HepG2 (cell line): ENCODE measurements around the gene MYO5B. TPM values are rescaled to one million over a fixed set of nuclear protein-coding genes. Genes with fewer than 3 reads are reported as not detected.
"Not testable (repeated sequence)": the region's sequence is repeated elsewhere in the genome, so short reads cannot be mapped to it uniquely, and the experiment has no call there.

ENCODE experiments used
- ATAC-seq: fragments of 200-7000 bp; cut with Tn5 transposase; 3 replicates; pipeline ENCODE4 v1.9.1; 2020; ENCODE audit warnings: mild to moderate bottlenecking, moderate library complexity
- BruUV-seq: library from RNA; stranded (reverse); fragments of 400-500 nt; replicated peaks from 2 replicates; lab custom pipeline; 2021; lab: Mats Ljungman, UMichigan
- CTCF ChIA-PET: fragments of 300-600 bp; formaldehyde crosslinking; extraction: SDS; loops from one replicate; lab custom pipeline; 2021; ENCODE audit warnings: low total read pairs, inconsistent platforms, low intra/inter-chr PET ratio; lab: Yijun Ruan, JAX
- POLR2A ChIA-PET: fragments of 350-600 bp; sonication (Branson Sonifier 250); formaldehyde crosslinking; loops from one replicate; lab custom pipeline; 2020; ENCODE audit warnings: antibody characterized with exemption, inconsistent platforms; lab: Yijun Ruan, JAX
- DNase-seq: peaks from one replicate; pipeline ENCODE4 v3.0.0-alpha.2; 2015; ENCODE audit warnings: low spot score
- FAIRE-seq: peaks from 3 replicates; lab custom pipeline; 2011; peaks lifted over from hg19 to GRCh38; lab: Jason Lieb, UNC
- H2AFZ ChIP-seq: one replicate; pipeline ENCODE4 v1.6.1; 2011; ENCODE audit warnings: low read length, inconsistent platforms
- H3K27ac ChIP-seq: fragments of 300-600 bp; 3 replicates; pipeline ENCODE4 v1.8.0; 2011; ENCODE audit warnings: mixed run types, mild to moderate bottlenecking, mixed read lengths, low read length, inconsistent platforms; ENCODE audit not compliant: insufficient read depth; ENCODE audit errors: extremely low read length
- H3K27me3 ChIP-seq, 2 experiments: fragments of 200-600 bp in 1 of 2; 2 replicates in 1 of 2; 3 replicates in 1 of 2; pipeline versions ENCODE4 v1.6.0 to v1.8.0; 2011; ENCODE audit warnings: low read length in 2 of 2, mild to moderate bottlenecking in 2 of 2, moderate library complexity in 2 of 2, inconsistent platforms in 1 of 2; ENCODE audit not compliant: insufficient read depth in 2 of 2, control insufficient read depth in 1 of 2
- H3K36me3 ChIP-seq, 2 experiments: fragments of 200-600 bp in 1 of 2; replicated peaks in 1 of 2; 2 replicates in 1 of 2; 3 replicates in 1 of 2; pipeline versions ENCODE4 v1.5.1 to v1.8.0; 2011; ENCODE audit warnings: low read length in 2 of 2, inconsistent platforms in 1 of 2; ENCODE audit not compliant: insufficient read depth in 2 of 2, control insufficient read depth in 1 of 2
- H3K4me1 ChIP-seq: 2 replicates; pipeline ENCODE4 v1.5.1; 2012; ENCODE audit warnings: low read length, inconsistent platforms; ENCODE audit not compliant: insufficient read depth
- H3K4me2 ChIP-seq: 2 replicates; pipeline ENCODE4 v1.6.0; 2011; ENCODE audit warnings: low read depth, low read length, inconsistent platforms
- H3K4me3 ChIP-seq, 3 experiments: fragments of 200-600 bp in 1 of 3; sonication (generic), shearing (Covaris generic) in 1 of 3; replicated peaks in 1 of 3; 2 replicates each; pipeline ENCODE4 v1.5.1; 2011 to 2016; ENCODE audit warnings: low read length in 3 of 3, inconsistent platforms in 2 of 3, low read depth in 2 of 3, mild to moderate bottlenecking in 2 of 3, control low read depth in 1 of 3, mixed read lengths in 1 of 3; ENCODE audit not compliant: insufficient read depth in 1 of 3
- H3K79me2 ChIP-seq: one replicate; pipeline ENCODE4 v1.6.1; 2011; ENCODE audit warnings: low read length, inconsistent platforms; ENCODE audit not compliant: insufficient read depth
- H3K9ac ChIP-seq: 2 replicates; pipeline ENCODE4 v1.6.0; 2011; ENCODE audit warnings: mild to moderate bottlenecking, low read depth, low read length, inconsistent platforms; ENCODE audit not compliant: insufficient read depth
- H3K9me3 ChIP-seq: 2 replicates; pipeline ENCODE4 v1.5.1; 2012; ENCODE audit warnings: mild to moderate bottlenecking, low read length
- H4K20me1 ChIP-seq: 2 replicates; pipeline ENCODE4 v1.6.0; 2011; ENCODE audit warnings: inconsistent platforms, mild to moderate bottlenecking, low read length, moderate library complexity; ENCODE audit not compliant: insufficient read depth
- ARID5B ChIP-seq: IDR thresholded peaks from 2 replicates; pipeline ENCODE4 v1.4.0; 2020; ENCODE audit warnings: mild to moderate bottlenecking, missing genetic modification reagents
- BCL6 ChIP-seq: IDR thresholded peaks from 2 replicates; pipeline ENCODE4 v1.6.1; 2016; ENCODE audit warnings: missing genetic modification reagents, missing compliant biosample characterization
- BCLAF1 ChIP-seq: fragments of 450-650 bp; IDR thresholded peaks from 2 replicates; pipeline ENCODE4 v1.6.1; 2017; ENCODE audit warnings: mild to moderate bottlenecking
- FOXP1 ChIP-seq, 2 experiments: fragments of 450-650 bp in 1 of 2; IDR thresholded peaks; 2 replicates each; pipeline ENCODE4 v1.6.1; 2017 to 2018; ENCODE audit warnings: antibody characterized with exemption in 1 of 2
- GATAD2A ChIP-seq: IDR thresholded peaks from 2 replicates; pipeline ENCODE4 v1.6.1; 2016
- HNF4A ChIP-seq: sonication (generic); formaldehyde crosslinking; IDR thresholded peaks from 2 replicates; pipeline ENCODE4 v1.4.0; 2020; ENCODE audit warnings: missing genetic modification reagents
- NCOA2 ChIP-seq: sonication (generic); formaldehyde crosslinking; IDR thresholded peaks from 2 replicates; pipeline ENCODE4 v1.8.0; 2022; ENCODE audit warnings: inconsistent platforms
- PITX1 ChIP-seq: sonication (generic); formaldehyde crosslinking; IDR thresholded peaks from 2 replicates; pipeline ENCODE4 v1.5.1; 2020; ENCODE audit warnings: mild to moderate bottlenecking, missing genetic modification reagents
- RARA ChIP-seq: IDR thresholded peaks from 2 replicates; pipeline ENCODE4 v1.6.1; 2016; ENCODE audit warnings: missing genetic modification reagents, missing compliant biosample characterization
- SOX13 ChIP-seq, 3 experiments: fragments of 450-650 bp in 1 of 3; sonication (generic) in 1 of 3; formaldehyde crosslinking in 1 of 3; IDR thresholded peaks in 2 of 3; conservative IDR thresholded peaks in 1 of 3; 2 replicates each; pipeline versions ENCODE4 v1.5.0 to v1.6.1; 2016 to 2020; ENCODE audit warnings: antibody characterized with exemption in 1 of 3, mild to moderate bottlenecking in 1 of 3, missing compliant biosample characterization in 1 of 3, missing genetic modification reagents in 1 of 3, moderate library complexity in 1 of 3
- SOX5 ChIP-seq: IDR thresholded peaks from 2 replicates; pipeline ENCODE4 v1.6.1; 2016; ENCODE audit warnings: borderline replicate concordance
- SOX6 ChIP-seq, 2 experiments: fragments of 450-650 bp in 1 of 2; sonication (generic) in 1 of 2; formaldehyde crosslinking in 1 of 2; IDR thresholded peaks; 2 replicates each; pipeline versions ENCODE4 v1.4.0 to v1.6.1; 2017 to 2020; ENCODE audit warnings: antibody characterized with exemption in 1 of 2, mild to moderate bottlenecking in 1 of 2, missing genetic modification reagents in 1 of 2
- SP5 ChIP-seq: IDR thresholded peaks from 2 replicates; pipeline ENCODE4 v1.6.1; 2016; ENCODE audit warnings: low read depth, borderline replicate concordance
- WGBS: methylation state at CpG from one replicate; pipeline ENCODE4 v1.1.6; 2017; ENCODE audit warnings: low lambda C conversion rate; 5-methylcytosine and 5-hydroxymethylcytosine counted together
- in situ Hi-C: cut with HindIII; loops from 2 replicates; pipeline ENCODE4 v1.10.0; 2017; ENCODE audit warnings: low pct_unique_long_range_greater_than_20kb; ENCODE audit not compliant: extremely low pct_ligation_motif_present
- intact Hi-C: fragments of 100-400 bp; cut with micrococcal nuclease; formaldehyde crosslinking; loops from one replicate; pipeline ENCODE4 v1.10.0; 2022; ENCODE audit not compliant: unreplicated experiment
- polyA plus RNA-seq, 8 experiments: library from polyadenylated mRNA; depleted of rRNA in 3 of 8; stranded (reverse) in 7 of 8; unstranded in 1 of 8; fragments of >200 nt; fragmentation: Illumina TruSeq in 4 of 8; extraction: Trizol in 4 of 8; gene quantifications; 2 replicates each; pipeline versions ENCODE4 v1.2.1 to v1.2.3, GENCODE V29; 2011 to 2016; ENCODE audit warnings: low read depth in 4 of 8, missing spikeins in 1 of 8, mixed read lengths in 1 of 8; ENCODE audit not compliant: insufficient read depth in 1 of 8
- total RNA-seq, 5 experiments: library from RNA; depleted of rRNA; stranded (reverse); fragments of >200 nt; fragmentation: Illumina TruSeq; extraction: Trizol; gene quantifications; 2 replicates each; pipeline ENCODE4 v1.2.3, GENCODE V29; 2016; ENCODE audit warnings: low read depth in 1 of 5

The MYO5B gene
- total and polyA plus RNA-seq, 2 of the 13 experiments (the other 11 are each of a cell fraction or from before 2014, with no cell fraction given): 13.1 to 24.0 TPM

GRCh38 chr18:49802623-49803022 lies 392.3 kb downstream of the MYO5B start (continued):
- TF ChIP-seq BCLAF1: no peak
- TF ChIP-seq, all 625 proteins: peak for 3

- H3K4me2 ChIP-seq; FAIRE-seq; H4K20me1 ChIP-seq; CTCF ChIA-PET; DNase-seq; intact Hi-C loops; H3K4me3 ChIP-seq; H3K9me3 ChIP-seq; H3K27me3 ChIP-seq; POLR2A ChIA-PET; in situ Hi-C loops; H2AFZ ChIP-seq; H3K9ac ChIP-seq; H3K27ac ChIP-seq; BruUV-seq; ATAC-seq; TF ChIP-seq SOX6, FOXP1, SOX13 (IDR thresholded peaks at IDR 0.05): not testable (repeated sequence)
- Histone ChIP-seq H3K4me1 (peaks cover 20% of the 10 kb centered on the region), H3K79me2 (peaks cover 25% of the 10 kb centered on the region), H3K36me3 (peaks cover 4 to 37% of the 10 kb centered on the region in 2 experiments; a peak in 4 of 5 replicates)
- TF ChIP-seq SP5 (CRISPR knock-in tag): peak; percentile 60; the same call in 1 of the 2 replicates
- TF ChIP-seq NCOA2: peak; percentile 28; the same call in 1 of the 2 replicates
- TF ChIP-seq PITX1 (CRISPR knock-in tag): 0 out of 2 replicates have a peak, but pooled peaks have one; percentile 47
- TF ChIP-seq SOX6 (CRISPR knock-in tag; IDR thresholded peaks at IDR 0.05): peak; percentile 51; the same call in 1 of the 2 replicates
- TF ChIP-seq FOXP1 (CRISPR knock-in tag; IDR thresholded peaks at IDR 0.05): peak; percentile 18; the same call in 1 of the 2 replicates
- TF ChIP-seq SOX13 (CRISPR knock-in tag; conservative IDR thresholded peaks at IDR 0.05 in 1 of 2, IDR thresholded peaks at IDR 0.05 in 1 of 2): peak in 1 of 2 experiments; percentile 80; a peak in 2 of 4 replicates
- TF ChIP-seq RARA: peak; percentile 23; the same call in 1 of the 2 replicates
- TF ChIP-seq GATAD2A: 0 out of 2 replicates have a peak, but pooled peaks have one; percentile 30
- TF ChIP-seq BCL6 (CRISPR knock-in tag): peak; percentile 69
- peak; percentile 68; the same call in 1 of the 2 replicates for TF ChIP-seq ARID5B
- TF ChIP-seq HNF4A: peak; percentile 32; the same call in 1 of the 2 replicates
- TF ChIP-seq SOX5 (CRISPR knock-in tag): peak; percentile 34; the same call in 1 of the 2 replicates
- WGBS: 32% methylated on average over 5 of the region's 5 CpGs
Observed at GRCh38 chr18:49800491-49800890, 394.5 kb downstream of the MYO5B start.
